H54 (cell line): ENCODE data around the gene LSM2.

Experiments
- DNase-seq: peaks from one replicate; pipeline ENCODE4 v3.0.0; 2011; ENCODE audit warnings: low spot score, mixed read lengths; ENCODE audit not compliant: insufficient read length
- FAIRE-seq: peaks from 3 replicates; lab custom pipeline; 2011; peaks lifted over from hg19 to GRCh38; lab: Jason Lieb, UNC
- POLR2A ChIP-seq: IDR thresholded peaks from 2 replicates; pipeline ENCODE4 v1.6.1; 2011; ENCODE audit warnings: low read depth, mild to moderate bottlenecking, low read length

Gene LSM2

GRCh38 chr6:31780507-31781243, 26.1 kb downstream of the LSM2 start:
- no peak for TF ChIP-seq POLR2A
- no peak for FAIRE-seq
- DNase-seq: no peak

- no peak for TF ChIP-seq POLR2A
- no peak for DNase-seq
- FAIRE-seq: no peak
These were observed 26.9 kb downstream of the LSM2 start for GRCh38 chr6:31779908-31780307.

GRCh38 chr6:31778999-31779885, 27.5 kb downstream of the LSM2 start:
- FAIRE-seq (no peak), DNase-seq (no peak)
- TF ChIP-seq POLR2A: no peak

GRCh38 chr6:31778193-31778592, 28.6 kb downstream of the LSM2 start:
- FAIRE-seq: no peak
- DNase-seq: no peak

GRCh38 chr6:31777667-31778050, 29.1 kb downstream of the LSM2 start:
- no peak for TF ChIP-seq POLR2A
- no peak for DNase-seq
- FAIRE-seq: no peak

More at GRCh38 chr6:31778193-31778592, 28.6 kb downstream of the LSM2 start:
- no peak for TF ChIP-seq POLR2A

- DNase-seq (peak; percentile 90), FAIRE-seq (no peak)
- TF ChIP-seq POLR2A: no peak
These were observed 29.6 kb downstream of the LSM2 start, which contains the start of gene VWA7 for GRCh38 chr6:31776989-31777666. TSS of gene VWA7 (minus strand) at chr6:31777328. CDS start at chr6:31776779, 549 bp downstream.

GRCh38 chr6:31776485-31776988, 30.2 kb downstream of the LSM2 start:
- FAIRE-seq (no peak), DNase-seq (no peak)
- TF ChIP-seq POLR2A: no peak

GRCh38 chr6:31775633-31776484, 30.9 kb downstream of the LSM2 start:
- DNase-seq (no peak), FAIRE-seq (no peak)
- TF ChIP-seq POLR2A: no peak

GRCh38 chr6:31775184-31775583, 31.6 kb downstream of the LSM2 start:
- TF ChIP-seq POLR2A: no peak
- DNase-seq (no peak), FAIRE-seq (no peak)

- FAIRE-seq (no peak), DNase-seq (no peak)
- no peak for TF ChIP-seq POLR2A
These were observed 34.8 kb downstream of the LSM2 start for GRCh38 chr6:31771992-31772358.

- FAIRE-seq (no peak), DNase-seq (no peak)
- no peak for TF ChIP-seq POLR2A
These were observed 35.9 kb downstream of the LSM2 start for GRCh38 chr6:31770860-31771259.

- FAIRE-seq (peak; percentile 48), DNase-seq (peak; percentile 87)
These were observed 36.9 kb downstream of the LSM2 start for GRCh38 chr6:31769684-31770371.

More at GRCh38 chr6:31769684-31770371, 36.9 kb downstream of the LSM2 start:
- TF ChIP-seq POLR2A: no peak
